Measurements from ENCODE around the gene RNF150. TPM values are rescaled to one million over a fixed set of nuclear protein-coding genes. Genes with fewer than 3 reads are reported as not detected.
"Not testable (repeated sequence)": the region's sequence is repeated elsewhere in the genome, so short reads cannot be mapped to it uniquely, and the experiment has no call there.

RNF150 gene
- total RNA-seq, 1 experiment from 2014 or later: 0.14 TPM

DNA sequence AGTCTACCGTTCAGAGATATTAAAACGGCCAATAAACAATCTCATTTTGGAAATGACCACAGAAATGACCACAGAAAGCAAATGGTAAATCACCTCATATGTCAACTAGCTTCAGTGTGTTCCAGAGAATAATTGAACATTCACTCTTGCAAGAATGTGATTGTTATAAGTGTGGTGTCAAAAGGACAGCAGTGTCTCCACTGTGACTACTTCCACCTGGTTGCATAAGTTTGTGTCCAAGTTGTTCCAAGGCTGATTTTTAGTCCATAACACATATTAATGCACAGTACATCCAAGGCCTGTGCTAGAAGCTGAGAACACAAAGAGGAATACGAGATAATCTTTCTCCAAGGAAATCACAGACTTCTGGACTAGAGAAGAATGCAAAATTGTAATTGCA is 37.4 kb upstream of the RNF150 start:
- BruUV-seq (replicated peaks): no TSS peak
- H3K4me3 Mint-ChIP-seq (ENCODE audit: unreplicated experiment): no peak overlapping the region
- H3K27ac Mint-ChIP-seq (ENCODE audit: unreplicated experiment): no peak overlapping the region

DNA sequence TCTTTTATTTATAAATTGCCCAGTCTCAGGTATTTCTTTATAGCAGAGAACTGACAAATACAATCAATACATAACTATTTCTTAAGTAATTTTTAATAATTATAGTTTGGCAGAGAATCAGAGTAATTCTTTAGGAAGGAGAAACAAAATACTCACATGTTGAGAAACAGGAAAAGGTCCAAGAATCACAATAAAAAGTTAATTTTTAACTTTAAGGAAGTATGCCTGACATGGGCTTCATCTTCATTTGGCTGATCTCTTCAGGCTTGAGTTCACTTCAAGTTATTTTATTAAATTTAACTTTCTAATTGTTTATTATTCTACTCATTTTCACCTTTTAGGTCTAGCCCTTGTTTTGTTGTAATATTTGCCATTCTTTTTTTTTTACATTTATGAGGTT is 36.1 kb upstream of the RNF150 start:
- no TSS peak for BruUV-seq (replicated peaks)
- Mint-ChIP-seq H3K4me3 (ENCODE audit: unreplicated experiment) (no peak overlapping the region), H3K9me3 (ENCODE audit: unreplicated experiment) (no peaks in the 10 kb centered on the region), H3K27ac (ENCODE audit: unreplicated experiment) (no peak overlapping the region), H3K36me3 (ENCODE audit: insufficient read depth, unreplicated experiment) (no peaks in the 10 kb centered on the region), H3K27me3 (ENCODE audit: insufficient read depth, unreplicated experiment) (peaks cover 16% of the 10 kb centered on the region), H3K4me1 (ENCODE audit: low read depth, unreplicated experiment) (no peaks in the 10 kb centered on the region)
- DNase-seq: no peak
- Histone ChIP-seq H3K9me3 (no peaks in the 10 kb centered on the region), H3K4me1 (no peaks in the 10 kb centered on the region), H3K27me3 (replicated peaks; ENCODE audit: control insufficient read depth, insufficient read depth, low read length) (no peaks in the 10 kb centered on the region), H3K4me3 (ENCODE audit: low read depth, low read length) (no peak overlapping the region), H3K36me3 (ENCODE audit: control insufficient read depth, insufficient read depth, low read length) (no peaks in the 10 kb centered on the region)
- intact Hi-C loops (cut with micrococcal nuclease; ENCODE audit: unreplicated experiment): no loop called here
- ChIA-PET CTCF (no interaction called here), POLR2A (no interaction called here)
- TF ChIP-seq, protein P1, sequence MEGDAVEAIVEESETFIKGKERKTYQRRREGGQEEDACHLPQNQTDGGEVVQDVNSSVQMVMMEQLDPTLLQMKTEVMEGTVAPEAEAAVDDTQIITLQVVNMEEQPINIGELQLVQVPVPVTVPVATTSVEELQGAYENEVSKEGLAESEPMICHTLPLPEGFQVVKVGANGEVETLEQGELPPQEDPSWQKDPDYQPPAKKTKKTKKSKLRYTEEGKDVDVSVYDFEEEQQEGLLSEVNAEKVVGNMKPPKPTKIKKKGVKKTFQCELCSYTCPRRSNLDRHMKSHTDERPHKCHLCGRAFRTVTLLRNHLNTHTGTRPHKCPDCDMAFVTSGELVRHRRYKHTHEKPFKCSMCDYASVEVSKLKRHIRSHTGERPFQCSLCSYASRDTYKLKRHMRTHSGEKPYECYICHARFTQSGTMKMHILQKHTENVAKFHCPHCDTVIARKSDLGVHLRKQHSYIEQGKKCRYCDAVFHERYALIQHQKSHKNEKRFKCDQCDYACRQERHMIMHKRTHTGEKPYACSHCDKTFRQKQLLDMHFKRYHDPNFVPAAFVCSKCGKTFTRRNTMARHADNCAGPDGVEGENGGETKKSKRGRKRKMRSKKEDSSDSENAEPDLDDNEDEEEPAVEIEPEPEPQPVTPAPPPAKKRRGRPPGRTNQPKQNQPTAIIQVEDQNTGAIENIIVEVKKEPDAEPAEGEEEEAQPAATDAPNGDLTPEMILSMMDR (IDR thresholded peaks at IDR 0.05; ENCODE audit: insufficient read depth in 1 of 2, low read depth in 1 of 2, low read length in 1 of 2, severe bottlenecking in 1 of 2, unreplicated experiment in 1 of 2): no peak

More for the DNA sequence above, 37.4 kb upstream of the RNF150 start:
- Mint-ChIP-seq H3K27me3 (ENCODE audit: insufficient read depth, unreplicated experiment) (peaks cover 9% of the 10 kb centered on the region), H3K36me3 (ENCODE audit: insufficient read depth, unreplicated experiment) (no peaks in the 10 kb centered on the region), H3K4me1 (ENCODE audit: low read depth, unreplicated experiment) (no peaks in the 10 kb centered on the region), H3K9me3 (ENCODE audit: unreplicated experiment) (no peaks in the 10 kb centered on the region)
- Histone ChIP-seq H3K4me3 (ENCODE audit: low read depth, low read length) (no peak overlapping the region), H3K4me1 (no peaks in the 10 kb centered on the region), H3K9me3 (no peaks in the 10 kb centered on the region), H3K36me3 (ENCODE audit: control insufficient read depth, insufficient read depth, low read length) (no peaks in the 10 kb centered on the region), H3K27me3 (replicated peaks; ENCODE audit: control insufficient read depth, insufficient read depth, low read length) (no peaks in the 10 kb centered on the region)
- no peak for DNase-seq
- TF ChIP-seq, protein P1 (IDR thresholded peaks at IDR 0.05; ENCODE audit: insufficient read depth in 1 of 2, low read depth in 1 of 2, low read length in 1 of 2, severe bottlenecking in 1 of 2, unreplicated experiment in 1 of 2): no peak
- POLR2A ChIA-PET: no interaction called here
- intact Hi-C loops (cut with micrococcal nuclease; ENCODE audit: unreplicated experiment): no loop called here
- CTCF ChIA-PET: no interaction called here

DNA sequence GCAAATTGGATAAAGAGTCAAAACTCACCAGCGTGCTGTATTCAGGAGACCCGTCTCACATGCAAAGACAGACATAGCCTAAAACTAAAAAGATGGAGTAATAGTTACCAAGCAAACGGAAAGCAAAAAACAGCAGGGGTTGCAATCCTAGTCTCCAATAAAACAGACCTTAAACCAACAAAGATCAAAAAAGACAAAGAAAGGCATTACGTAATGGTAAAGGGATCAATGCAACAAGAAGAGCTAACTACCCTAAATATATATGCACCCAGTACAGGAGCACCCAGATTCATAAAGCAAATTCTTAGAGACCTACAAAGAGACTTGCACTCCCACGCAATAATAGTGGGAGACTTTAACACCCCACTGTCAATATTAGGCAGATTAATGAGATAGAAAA is 31.7 kb upstream of the RNF150 start:
- H3K36me3 Mint-ChIP-seq (ENCODE audit: insufficient read depth, unreplicated experiment); POLR2A ChIA-PET; H3K9me3 Mint-ChIP-seq (ENCODE audit: unreplicated experiment); H3K4me3 Mint-ChIP-seq (ENCODE audit: unreplicated experiment); intact Hi-C loops (cut with micrococcal nuclease; ENCODE audit: unreplicated experiment); H3K4me1 ChIP-seq; CTCF ChIA-PET; H3K36me3 ChIP-seq (ENCODE audit: control insufficient read depth, insufficient read depth, low read length); H3K4me1 Mint-ChIP-seq (ENCODE audit: low read depth, unreplicated experiment); H3K4me3 ChIP-seq (ENCODE audit: low read depth, low read length); BruUV-seq (replicated peaks); DNase-seq; H3K9me3 ChIP-seq; H3K27me3 ChIP-seq (replicated peaks; ENCODE audit: control insufficient read depth, insufficient read depth, low read length); H3K27ac Mint-ChIP-seq (ENCODE audit: unreplicated experiment): not testable (repeated sequence)
- peaks cover 17% of the 10 kb centered on the region for H3K27me3 Mint-ChIP-seq (ENCODE audit: insufficient read depth, unreplicated experiment)

DNA sequence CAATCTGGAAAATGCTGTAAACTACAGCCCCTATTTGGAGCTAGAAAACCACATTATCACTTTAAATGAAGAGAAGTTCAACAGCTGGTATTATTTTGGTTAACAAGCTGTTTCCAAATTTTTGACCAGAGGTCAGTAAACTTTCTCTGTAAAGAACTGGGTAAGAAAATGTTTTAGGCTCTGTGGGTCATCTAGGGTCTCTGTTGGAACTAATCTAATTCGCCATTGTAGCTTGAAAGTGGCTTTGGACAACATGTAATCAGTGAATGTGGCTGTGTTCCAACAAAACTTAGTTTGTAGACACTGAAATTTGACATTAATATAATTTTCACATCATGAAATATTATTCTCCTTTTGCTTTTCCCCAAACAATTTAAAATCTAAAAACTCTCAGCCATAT is 25.8 kb upstream of the RNF150 start:
- TF ChIP-seq, protein P1 (IDR thresholded peaks at IDR 0.05; ENCODE audit: insufficient read depth in 1 of 2, low read depth in 1 of 2, low read length in 1 of 2, severe bottlenecking in 1 of 2, unreplicated experiment in 1 of 2): no peak
- DNase-seq: no peak
- Histone ChIP-seq H3K27me3 (replicated peaks; ENCODE audit: control insufficient read depth, insufficient read depth, low read length) (no peaks in the 10 kb centered on the region), H3K4me1 (no peaks in the 10 kb centered on the region), H3K4me3 (ENCODE audit: low read depth, low read length) (no peak overlapping the region), H3K36me3 (ENCODE audit: control insufficient read depth, insufficient read depth, low read length) (no peaks in the 10 kb centered on the region), H3K9me3 (no peaks in the 10 kb centered on the region)
- no peak overlapping the region for H3K4me3 Mint-ChIP-seq (ENCODE audit: unreplicated experiment)
- H3K27ac Mint-ChIP-seq (ENCODE audit: unreplicated experiment): no peak overlapping the region
- no TSS peak for BruUV-seq (replicated peaks)
- no peaks in the 10 kb centered on the region for H3K9me3 Mint-ChIP-seq (ENCODE audit: unreplicated experiment)
- peaks cover 13% of the 10 kb centered on the region for H3K27me3 Mint-ChIP-seq (ENCODE audit: insufficient read depth, unreplicated experiment)
- no peaks in the 10 kb centered on the region for H3K4me1 Mint-ChIP-seq (ENCODE audit: low read depth, unreplicated experiment)
- H3K36me3 Mint-ChIP-seq (ENCODE audit: insufficient read depth, unreplicated experiment): no peaks in the 10 kb centered on the region
- POLR2A ChIA-PET: no interaction called here
- intact Hi-C loops (cut with micrococcal nuclease; ENCODE audit: unreplicated experiment): no loop called here
- CTCF ChIA-PET: interaction anchor here (0.6 kb wide), 2 partner anchors 26 to 186 kb away, joined by 3 to 13 read pairs; no protein-coding TSS in a partner anchor

All from Caco-2 (cell line).